Loucy (cell line): ENCODE results near the gene MAT1A.
"Not testable (repeated sequence)": the region's sequence is repeated elsewhere in the genome, so short reads cannot be mapped to it uniquely, and the experiment has no call there.

ENCODE experiments used
- H2AFZ ChIP-seq: fragments of 200-600 bp; sonication (generic); 2 replicates; pipeline ENCODE4 v1.6.0; 2016; ENCODE audit warnings: antibody characterized with exemption, mild to moderate bottlenecking, low read length, moderate library complexity
- H3F3A ChIP-seq: fragments of 200-600 bp; 2 replicates; pipeline ENCODE4 v1.6.0; 2016; ENCODE audit warnings: antibody characterized with exemption, low read depth, mild to moderate bottlenecking
- H3K27me3 ChIP-seq: fragments of 200-600 bp; sonication (generic); 2 replicates; pipeline ENCODE4 v1.6.1; 2014; ENCODE audit warnings: low read length, mild to moderate bottlenecking; ENCODE audit not compliant: insufficient read depth, poor library complexity, severe bottlenecking
- H3K36me3 ChIP-seq: fragments of 200-600 bp; sonication (generic); 2 replicates; pipeline ENCODE4 v1.6.1; 2016; ENCODE audit warnings: low read length; ENCODE audit not compliant: insufficient read depth
- H3K4me1 ChIP-seq: fragments of 200-600 bp; sonication (generic); 2 replicates; pipeline ENCODE4 v1.5.1; 2014; ENCODE audit warnings: low read length, mild to moderate bottlenecking; ENCODE audit not compliant: insufficient read depth, poor library complexity, severe bottlenecking
- H3K4me2 ChIP-seq: fragments of 200-600 bp; sonication (generic); 2 replicates; pipeline ENCODE4 v1.6.0; 2014; ENCODE audit warnings: antibody characterized with exemption, low read length, low read depth, mild to moderate bottlenecking; ENCODE audit not compliant: poor library complexity, severe bottlenecking
- H3K4me3 ChIP-seq: fragments of 200-600 bp; sonication (generic); 2 replicates; pipeline ENCODE4 v1.5.1; 2014; ENCODE audit warnings: low read length, mild to moderate bottlenecking, mixed read lengths; ENCODE audit not compliant: poor library complexity, severe bottlenecking
- H3K79me2 ChIP-seq: fragments of 200-600 bp; sonication (generic); 2 replicates; pipeline ENCODE4 v1.6.1; 2014; ENCODE audit warnings: low read length; ENCODE audit not compliant: insufficient read depth
- H3K9ac ChIP-seq: fragments of 200-600 bp; sonication (generic); 2 replicates; pipeline ENCODE4 v1.6.0; 2014; ENCODE audit warnings: mild to moderate bottlenecking, low read depth, low read length, moderate library complexity; ENCODE audit not compliant: poor library complexity, severe bottlenecking
- H3K9me2 ChIP-seq: fragments of 200-600 bp; sonication (generic); replicated peaks from 2 replicates; pipeline ENCODE4 v1.6.1; 2016; ENCODE audit warnings: low read depth, low read length, mixed read lengths
- H3K9me3 ChIP-seq: fragments of 200-600 bp; sonication (generic); 2 replicates; pipeline ENCODE4 v1.6.1; 2014; ENCODE audit warnings: mild to moderate bottlenecking, antibody characterized with exemption, low read length, low read depth; ENCODE audit not compliant: insufficient read depth
- H4K20me1 ChIP-seq: fragments of 200-600 bp; sonication (generic); 2 replicates; pipeline ENCODE4 v1.6.0; 2014; ENCODE audit warnings: antibody characterized with exemption, low read length, mild to moderate bottlenecking; ENCODE audit not compliant: insufficient read depth, poor library complexity, severe bottlenecking
- EZH2phosphoT487 ChIP-seq: fragments of 200-600 bp; IDR thresholded peaks from 2 replicates; pipeline ENCODE4 v1.6.1; 2018; ENCODE audit warnings: antibody characterized with exemption, mild to moderate bottlenecking, moderate library complexity, borderline replicate concordance
- TF ChIP-seq, protein P1 (sequence below): fragments of 200-600 bp; sonication (generic); conservative IDR thresholded peaks from 2 replicates; pipeline ENCODE4 v1.5.1; 2014; ENCODE audit warnings: mild to moderate bottlenecking, antibody characterized with exemption, low read length

MAT1A gene

DNA sequence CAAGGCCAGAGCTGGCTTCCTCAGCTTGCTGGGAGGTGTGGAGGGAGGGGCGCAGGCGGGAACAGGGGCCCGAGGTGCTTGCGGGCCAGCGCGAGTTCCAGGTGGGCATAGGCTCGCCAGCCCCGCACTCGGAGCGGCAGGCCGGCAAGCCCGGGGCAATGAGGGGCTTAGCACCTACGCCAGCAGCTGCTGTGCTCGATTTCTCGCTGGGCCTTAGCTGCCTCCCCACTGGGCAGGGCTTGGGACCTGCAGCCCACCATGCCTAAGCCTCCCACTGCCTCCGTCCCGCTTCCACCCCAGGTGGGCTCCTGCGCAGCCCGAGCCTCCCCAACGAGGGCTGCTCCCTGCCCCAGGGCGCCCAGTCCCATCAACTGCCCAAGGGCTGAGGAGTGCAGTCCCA is 25.9 kb upstream of the MAT1A start:
- TF ChIP-seq, protein P1, sequence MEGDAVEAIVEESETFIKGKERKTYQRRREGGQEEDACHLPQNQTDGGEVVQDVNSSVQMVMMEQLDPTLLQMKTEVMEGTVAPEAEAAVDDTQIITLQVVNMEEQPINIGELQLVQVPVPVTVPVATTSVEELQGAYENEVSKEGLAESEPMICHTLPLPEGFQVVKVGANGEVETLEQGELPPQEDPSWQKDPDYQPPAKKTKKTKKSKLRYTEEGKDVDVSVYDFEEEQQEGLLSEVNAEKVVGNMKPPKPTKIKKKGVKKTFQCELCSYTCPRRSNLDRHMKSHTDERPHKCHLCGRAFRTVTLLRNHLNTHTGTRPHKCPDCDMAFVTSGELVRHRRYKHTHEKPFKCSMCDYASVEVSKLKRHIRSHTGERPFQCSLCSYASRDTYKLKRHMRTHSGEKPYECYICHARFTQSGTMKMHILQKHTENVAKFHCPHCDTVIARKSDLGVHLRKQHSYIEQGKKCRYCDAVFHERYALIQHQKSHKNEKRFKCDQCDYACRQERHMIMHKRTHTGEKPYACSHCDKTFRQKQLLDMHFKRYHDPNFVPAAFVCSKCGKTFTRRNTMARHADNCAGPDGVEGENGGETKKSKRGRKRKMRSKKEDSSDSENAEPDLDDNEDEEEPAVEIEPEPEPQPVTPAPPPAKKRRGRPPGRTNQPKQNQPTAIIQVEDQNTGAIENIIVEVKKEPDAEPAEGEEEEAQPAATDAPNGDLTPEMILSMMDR, result no peak
- TF ChIP-seq EZH2phosphoT487, result no peak
- no peaks in the 10 kb centered on the region for H3K36me3 ChIP-seq
- H3K4me3 ChIP-seq, result no peak overlapping the region
- H3K9me3 ChIP-seq, result no peaks in the 10 kb centered on the region
- H3K4me1 ChIP-seq, result no peaks in the 10 kb centered on the region
- no peak overlapping the region for H3K4me2 ChIP-seq
- H3K79me2 ChIP-seq, result no peaks in the 10 kb centered on the region
- no peaks in the 10 kb centered on the region for H4K20me1 ChIP-seq
- H3K9me2 ChIP-seq, result no peaks in the 10 kb centered on the region
- no peak overlapping the region for H2AFZ ChIP-seq
- no peak overlapping the region for H3K9ac ChIP-seq
- no peaks in the 10 kb centered on the region for H3K27me3 ChIP-seq
- H3F3A ChIP-seq, result no peaks in the 10 kb centered on the region

DNA sequence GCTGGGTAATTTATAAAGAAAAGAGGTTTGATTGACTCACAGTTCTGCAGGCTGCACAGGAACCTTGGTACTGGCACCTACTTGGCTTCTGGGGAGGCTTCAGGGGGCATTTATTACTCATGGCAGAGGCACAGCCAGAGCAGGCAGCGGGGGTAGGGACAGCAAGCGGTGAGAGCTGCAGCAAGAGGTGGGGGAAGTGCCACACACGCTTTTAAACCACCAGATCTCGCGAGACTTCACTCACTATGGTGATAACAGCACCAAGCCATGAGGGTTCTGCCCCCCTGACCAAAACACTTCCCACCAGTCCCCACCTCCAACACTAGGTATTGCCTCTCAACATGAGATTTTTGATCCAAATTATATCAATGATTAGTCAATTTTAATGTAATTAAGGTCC is 24.1 kb upstream of the MAT1A start:
- H3K4me2 ChIP-seq, result no peak overlapping the region
- no peaks in the 10 kb centered on the region for H3K4me1 ChIP-seq
- TF ChIP-seq, protein P1, result no peak
- TF ChIP-seq EZH2phosphoT487, result no peak
- no peaks in the 10 kb centered on the region for H3K9me2 ChIP-seq
- H3K36me3 ChIP-seq, result no peaks in the 10 kb centered on the region
- H3K4me3 ChIP-seq, result no peak overlapping the region
- H3K9me3 ChIP-seq, result no peaks in the 10 kb centered on the region
- no peaks in the 10 kb centered on the region for H3K79me2 ChIP-seq
- H3K9ac ChIP-seq, result no peak overlapping the region
- no peak overlapping the region for H2AFZ ChIP-seq
- no peaks in the 10 kb centered on the region for H3F3A ChIP-seq
- H4K20me1 ChIP-seq, result no peaks in the 10 kb centered on the region
- H3K27me3 ChIP-seq, result no peaks in the 10 kb centered on the region

DNA sequence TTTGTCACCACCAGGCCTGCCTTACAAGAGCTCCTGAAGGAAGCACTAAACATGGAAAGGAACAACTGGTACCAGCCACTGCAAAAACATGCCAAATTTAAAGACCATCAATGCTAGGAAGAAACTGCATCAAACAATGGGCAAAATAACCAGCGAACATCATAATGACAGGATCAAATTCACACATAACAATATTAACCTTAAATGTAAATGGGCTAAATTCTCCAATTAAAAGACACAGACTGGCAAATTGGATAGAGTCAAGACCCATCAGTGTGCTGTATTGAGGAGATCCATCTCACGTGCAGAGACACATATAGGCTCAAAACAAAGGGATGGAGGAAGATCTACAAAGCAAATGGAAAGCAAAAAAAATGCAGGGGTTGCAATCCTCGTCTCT is 16.5 kb upstream of the MAT1A start:
- H2AFZ ChIP-seq, H3K9me2 ChIP-seq, H3K4me3 ChIP-seq, H3K27me3 ChIP-seq, H3K4me1 ChIP-seq, H3K9me3 ChIP-seq, H4K20me1 ChIP-seq, H3K36me3 ChIP-seq, H3K9ac ChIP-seq, H3K4me2 ChIP-seq, H3F3A ChIP-seq, H3K79me2 ChIP-seq: not testable (repeated sequence)

DNA sequence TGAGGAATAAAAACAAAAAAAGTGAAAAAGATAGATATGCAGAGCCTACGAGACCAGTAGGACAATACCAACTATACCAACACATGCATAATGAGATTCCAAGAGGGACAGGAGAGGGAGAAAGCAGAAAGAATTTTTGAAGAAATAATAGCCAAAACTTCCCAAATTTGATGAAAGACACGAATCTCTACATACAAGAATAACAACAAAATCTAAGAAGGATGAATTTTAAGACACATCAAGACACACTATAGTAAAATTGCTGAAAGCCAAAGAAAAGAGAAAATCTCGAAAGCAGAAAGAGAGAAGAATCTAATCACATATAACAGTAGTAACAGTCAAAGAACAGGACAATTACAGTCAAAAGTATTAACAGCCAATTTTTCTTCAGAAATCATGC is 7.5 kb upstream of the MAT1A start:
- Histone ChIP-seq H3K27me3 (peaks cover 4% of the 10 kb centered on the region), H3K9me3 (0 out of 2 replicates have a peak, but pooled peaks cover 2% of the 10 kb centered on the region), H3K4me2 (no peak overlapping the region), H3F3A (no peaks in the 10 kb centered on the region), H3K9me2 (no peaks in the 10 kb centered on the region), H4K20me1 (no peaks in the 10 kb centered on the region), H3K79me2 (no peaks in the 10 kb centered on the region), H3K9ac (no peak overlapping the region), H3K4me1 (no peaks in the 10 kb centered on the region), H2AFZ (no peak overlapping the region), H3K36me3 (no peaks in the 10 kb centered on the region), H3K4me3 (no peak overlapping the region)
- TF ChIP-seq, protein P1, result no peak
- no peak for TF ChIP-seq EZH2phosphoT487
